Hematopoietic multipotent progenitor cell treated with erythropoietin and hydrocortisone succinate and interleukin-3 and kit ligand, for 4 days (in vitro differentiated cells): ENCODE measurements around the gene FAM170B.

Source experiments
- DNase-seq: peaks from one replicate; pipeline ENCODE4 v3.0.0-alpha.2; 2015

Gene FAM170B

GRCh38 chr10:49119746-49120145 is 14.1 kb downstream of the FAM170B start:
- no peak for DNase-seq

- peak; percentile 46 for DNase-seq
These were observed 15.3 kb downstream of the FAM170B start for GRCh38 chr10:49118430-49119074.

- DNase-seq: peak; percentile 54
These were observed 16.3 kb downstream of the FAM170B start for GRCh38 chr10:49117376-49118070.

GRCh38 chr10:49116509-49117375 is 17.1 kb downstream of the FAM170B start:
- DNase-seq: no peak

- DNase-seq: peak; percentile 30
These were observed 17.9 kb downstream of the FAM170B start for GRCh38 chr10:49115796-49116508.

- DNase-seq: peak; percentile 56
These were observed 18.6 kb downstream of the FAM170B start, which contains the start of gene VSTM4 for GRCh38 chr10:49115015-49115795. VSTM4 (minus strand) TSS chr10:49115522; CDS start chr10:49115485, 37 bp downstream.

GRCh38 chr10:49114718-49115014 is 19.2 kb downstream of the FAM170B start:
- no peak for DNase-seq

GRCh38 chr10:49113741-49114141 is 20.1 kb downstream of the FAM170B start:
- DNase-seq: peak; percentile 8

- no peak for DNase-seq
These were observed 21.0 kb downstream of the FAM170B start for GRCh38 chr10:49112851-49113250.

GRCh38 chr10:49112098-49112497 is 21.7 kb downstream of the FAM170B start:
- no peak for DNase-seq

- DNase-seq: no peak
These were observed 22.5 kb downstream of the FAM170B start for GRCh38 chr10:49111320-49111698.

GRCh38 chr10:49110684-49111319 is 23.0 kb downstream of the FAM170B start:
- no peak for DNase-seq

- DNase-seq: no peak
These were observed 24.0 kb downstream of the FAM170B start for GRCh38 chr10:49109669-49110340.

GRCh38 chr10:49108656-49109055 is 25.2 kb downstream of the FAM170B start:
- no peak for DNase-seq

- no peak for DNase-seq
These were observed 25.9 kb downstream of the FAM170B start for GRCh38 chr10:49107887-49108267.

- DNase-seq: no peak
These were observed 26.5 kb downstream of the FAM170B start for GRCh38 chr10:49107111-49107886.

- DNase-seq: peak; percentile 20
These were observed 27.4 kb downstream of the FAM170B start for GRCh38 chr10:49106451-49106850.

GRCh38 chr10:49105076-49105475 is 28.7 kb downstream of the FAM170B start:
- DNase-seq: no peak

- DNase-seq: no peak
These were observed 29.5 kb downstream of the FAM170B start for GRCh38 chr10:49104323-49104722.

GRCh38 chr10:49103761-49104160 is 30.1 kb downstream of the FAM170B start:
- no peak for DNase-seq
